Calu3 (cell line): Measurements from ENCODE around the gene MLXIP. TPM values are rescaled to one million over a fixed set of nuclear protein-coding genes. Genes with fewer than 3 reads are reported as not detected.

Experiments
- BruUV-seq: library from RNA; stranded (reverse); fragments of 400-500 nt; replicated peaks from 2 replicates; lab custom pipeline; 2021; lab: Mats Ljungman, UMichigan
- CTCF ChIA-PET: fragments of 300-600 bp; sonication (Branson Sonifier 250); formaldehyde crosslinking; loops from one replicate; lab custom pipeline; 2022; ENCODE audit warnings: antibody characterized with exemption; lab: Charles Lee
- DNase-seq: peaks from one replicate; pipeline ENCODE4 v3.0.0; 2022
- H3K27ac Mint-ChIP-seq: one replicate; pipeline ENCODE4 v1.8.0; 2022; ENCODE audit warnings: mixed read lengths; ENCODE audit not compliant: unreplicated experiment
- H3K27me3 Mint-ChIP-seq: one replicate; pipeline ENCODE4 v1.8.0; 2022; ENCODE audit warnings: mixed read lengths; ENCODE audit not compliant: unreplicated experiment
- H3K36me3 Mint-ChIP-seq: one replicate; pipeline ENCODE4 v1.8.0; 2022; ENCODE audit warnings: mild to moderate bottlenecking, moderate library complexity, mixed read lengths; ENCODE audit not compliant: insufficient read depth, unreplicated experiment
- H3K4me1 Mint-ChIP-seq: one replicate; pipeline ENCODE4 v1.8.0; 2022; ENCODE audit warnings: mild to moderate bottlenecking, low read depth, mixed read lengths; ENCODE audit not compliant: unreplicated experiment
- H3K4me3 Mint-ChIP-seq: one replicate; pipeline ENCODE4 v1.8.0; 2022; ENCODE audit warnings: mild to moderate bottlenecking, low read depth, moderate library complexity, mixed read lengths; ENCODE audit not compliant: unreplicated experiment
- H3K9me3 Mint-ChIP-seq: one replicate; pipeline ENCODE4 v1.8.0; 2022; ENCODE audit warnings: low read depth, mixed read lengths; ENCODE audit not compliant: unreplicated experiment
- CTCF ChIP-seq: fragments of 200-600 bp; IDR thresholded peaks from one replicate; pipeline ENCODE4 v1.8.0; 2022; ENCODE audit warnings: antibody characterized with exemption; ENCODE audit not compliant: unreplicated experiment
- intact Hi-C: fragments of 100-400 bp; cut with micrococcal nuclease; formaldehyde crosslinking; loops from one replicate; pipeline ENCODE4 v1.10.0; 2022; ENCODE audit not compliant: unreplicated experiment
- total RNA-seq: library from RNA; stranded (reverse); gene quantifications from 2 replicates; pipeline ENCODE4 v1.2.3, GENCODE V29; 2022

Gene MLXIP
- total RNA-seq, 1 experiment from 2014 or later, result 55.3 TPM

- H3K36me3 Mint-ChIP-seq, result peaks cover 11% of the 10 kb centered on the region
- H3K9me3 Mint-ChIP-seq, result no peaks in the 10 kb centered on the region
- no peak for TF ChIP-seq CTCF
- peaks cover 51% of the 10 kb centered on the region for H3K4me1 Mint-ChIP-seq
- no peak overlapping the region for H3K4me3 Mint-ChIP-seq
- no TSS peak for BruUV-seq
- CTCF ChIA-PET, result interaction anchor here (0.7 to 4.0 kb wide), 3 partner anchors 19 to 76 kb away, joined by 3 to 30 read pairs (median 3); no protein-coding TSS in a partner anchor
- no peak for DNase-seq
- no peaks in the 10 kb centered on the region for H3K27me3 Mint-ChIP-seq
- H3K27ac Mint-ChIP-seq, result no peak overlapping the region
- intact Hi-C loops, result loop anchor here (2.0 kb wide), 1 partner anchor 19 kb away; no protein-coding TSS in a partner anchor
These were observed 20.8 kb downstream of the MLXIP start for GRCh38 chr12:122099280-122099749.

GRCh38 chr12:122099856-122100255 is 21.3 kb downstream of the MLXIP start:
- no peak for TF ChIP-seq CTCF
- BruUV-seq, result no TSS peak
- peaks cover 51% of the 10 kb centered on the region for H3K4me1 Mint-ChIP-seq
- intact Hi-C loops, result loop anchor here (2.0 kb wide), 1 partner anchor 19 kb away; no protein-coding TSS in a partner anchor
- H3K27me3 Mint-ChIP-seq, result no peaks in the 10 kb centered on the region
- H3K36me3 Mint-ChIP-seq, result peaks cover 11% of the 10 kb centered on the region
- no peak overlapping the region for H3K4me3 Mint-ChIP-seq
- H3K27ac Mint-ChIP-seq, result peak overlapping the region; percentile 25
- H3K9me3 Mint-ChIP-seq, result no peaks in the 10 kb centered on the region
- CTCF ChIA-PET, result interaction anchor here (1.2 to 4.0 kb wide), 2 partner anchors 19 to 36 kb away, joined by 3 to 30 read pairs; no protein-coding TSS in a partner anchor
- no peak for DNase-seq

GRCh38 chr12:122100568-122100967 is 22.0 kb downstream of the MLXIP start:
- H3K36me3 Mint-ChIP-seq, result peaks cover 11% of the 10 kb centered on the region
- no peaks in the 10 kb centered on the region for H3K27me3 Mint-ChIP-seq
- H3K27ac Mint-ChIP-seq, result no peak overlapping the region
- no TSS peak for BruUV-seq
- TF ChIP-seq CTCF, result no peak
- intact Hi-C loops, result no loop called here
- peaks cover 52% of the 10 kb centered on the region for H3K4me1 Mint-ChIP-seq
- CTCF ChIA-PET, result interaction anchor here (1.2 to 4.0 kb wide), 2 partner anchors 20 to 37 kb away, joined by 3 to 30 read pairs; no protein-coding TSS in a partner anchor
- no peaks in the 10 kb centered on the region for H3K9me3 Mint-ChIP-seq
- H3K4me3 Mint-ChIP-seq, result no peak overlapping the region
- DNase-seq, result no peak

DNA sequence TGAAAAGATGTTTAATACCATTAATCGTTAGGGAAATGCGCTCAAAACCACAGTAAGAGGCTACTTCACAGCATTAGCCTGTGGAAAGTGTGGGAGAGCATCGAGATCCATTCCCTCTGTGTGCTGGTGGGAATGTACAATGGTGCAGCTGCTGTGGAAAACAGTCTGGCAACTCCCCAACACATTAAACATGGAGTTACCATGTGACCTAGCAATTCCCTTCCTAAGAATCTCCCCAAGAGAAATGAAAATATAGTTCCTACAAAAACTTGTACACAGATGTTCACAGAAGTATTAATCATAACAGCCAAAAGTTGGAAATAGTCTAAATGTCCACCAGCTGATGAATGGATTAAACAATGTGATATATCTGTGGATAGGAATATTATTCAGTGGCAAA is 23.8 kb downstream of the MLXIP start:
- Mint-ChIP-seq H3K9me3 (no peaks in the 10 kb centered on the region), H3K4me3 (no peak overlapping the region), H3K27me3 (no peaks in the 10 kb centered on the region), H3K36me3 (peaks cover 11% of the 10 kb centered on the region), H3K4me1 (peaks cover 52% of the 10 kb centered on the region), H3K27ac (no peak overlapping the region)
- intact Hi-C loops, result no loop called here
- CTCF ChIA-PET, result interaction anchor here (1.0 kb wide), 1 partner anchor 9 kb away, joined by 5 read pairs; no protein-coding TSS in a partner anchor
- no peak for TF ChIP-seq CTCF
- no TSS peak for BruUV-seq
- no peak for DNase-seq
